T-cell (primary cell): ENCODE results near the gene NT5C1A. TPM values are rescaled to one million over a fixed set of nuclear protein-coding genes. Genes with fewer than 3 reads are reported as not detected.

Source experiments
- ATAC-seq, 4 experiments: fragments of 200-7000 bp in 3 of 4; fragments of 150-1000 bp in 1 of 4; cut with Tn5 transposase; replicated peaks in 1 of 4; 1 replicate in 3 of 4; 2 replicates in 1 of 4; pipeline ENCODE4 v1.10.0; 2021; ENCODE audit warnings: moderate library complexity in 3 of 4, mild to moderate bottlenecking in 2 of 4, moderate number of reproducible peaks in 1 of 4
- CTCF ChIA-PET, 2 donors: fragments of 300-600 bp; sonication (Branson Sonifier 250); formaldehyde crosslinking; loops; one replicate each; lab custom pipeline; 2022; ENCODE audit warnings: antibody characterized with exemption in 2 of 2; lab: Charles Lee
- POLR2A ChIA-PET, 2 donors: fragments of 300-600 bp; sonication (Branson Sonifier 250); formaldehyde crosslinking; loops; one replicate each; lab custom pipeline; 2022; ENCODE audit warnings: antibody characterized with exemption in 2 of 2; lab: Charles Lee
- DNase-seq, 35 experiments: peaks; one replicate each; pipeline versions ENCODE4 v3.0.0 to v3.0.0-alpha.2; 2013 to 2023
- H3K27ac ChIP-seq: one replicate; pipeline ENCODE4 v1.5.1; 2013; ENCODE audit warnings: low read length
- H3K27me3 ChIP-seq, 2 experiments: replicated peaks in 1 of 2; 1 replicate in 1 of 2; 2 replicates in 1 of 2; pipeline versions ENCODE4 v1.6.1 to v1.7.0; 2013; ENCODE audit warnings: low read length in 1 of 2, mixed read lengths in 1 of 2; ENCODE audit not compliant: control insufficient read depth in 2 of 2, insufficient read depth in 2 of 2; ENCODE audit errors: extremely low read depth in 1 of 2
- H3K36me3 ChIP-seq, 2 donors: 1 replicate in 1 of 2; 2 replicates in 1 of 2; pipeline versions ENCODE4 v1.6.1 to v1.7.0; 2013; ENCODE audit warnings: low read length in 1 of 2; ENCODE audit not compliant: control insufficient read depth in 2 of 2, insufficient read depth in 1 of 2; ENCODE audit errors: extremely low read depth in 1 of 2
- H3K4me1 ChIP-seq, 2 experiments: 1 replicate in 1 of 2; 2 replicates in 1 of 2; pipeline versions ENCODE4 v1.6.1 to v1.7.0; 2013; ENCODE audit warnings: low read length in 2 of 2, mixed read lengths in 1 of 2; ENCODE audit not compliant: insufficient read depth in 2 of 2, control insufficient read depth in 1 of 2; ENCODE audit errors: extremely low read depth in 1 of 2
- H3K4me3 ChIP-seq, 2 donors: 1 replicate in 1 of 2; 2 replicates in 1 of 2; pipeline versions ENCODE4 v1.5.1 to v1.7.0; 2013; ENCODE audit warnings: mild to moderate bottlenecking in 2 of 2, low read length in 1 of 2, moderate library complexity in 1 of 2; ENCODE audit not compliant: control insufficient read depth in 1 of 2; ENCODE audit errors: extremely low read depth in 1 of 2
- H3K9me3 ChIP-seq: 2 replicates; pipeline ENCODE4 v1.7.0; 2013
- H3K27ac Mint-ChIP-seq, 2 donors: one replicate each; pipeline ENCODE4 v1.8.0; 2020 to 2021; ENCODE audit warnings: mild to moderate bottlenecking in 2 of 2, mixed read lengths in 2 of 2
- H3K27me3 Mint-ChIP-seq, 2 donors: one replicate each; pipeline ENCODE4 v1.8.0; 2021 to 2022; ENCODE audit warnings: mixed read lengths in 2 of 2
- H3K36me3 Mint-ChIP-seq: one replicate; pipeline ENCODE4 v1.8.0; 2021; ENCODE audit warnings: mixed read lengths
- H3K4me1 Mint-ChIP-seq, 3 donors: one replicate each; pipeline ENCODE4 v1.8.0; 2020 to 2022; ENCODE audit warnings: mixed read lengths in 3 of 3, mild to moderate bottlenecking in 1 of 3
- H3K4me3 Mint-ChIP-seq, 3 donors: one replicate each; pipeline ENCODE4 v1.8.0; 2020 to 2022; ENCODE audit warnings: mild to moderate bottlenecking in 3 of 3, mixed read lengths in 3 of 3, moderate library complexity in 3 of 3
- H3K9me3 Mint-ChIP-seq, 3 donors: one replicate each; pipeline ENCODE4 v1.8.0; 2020 to 2022; ENCODE audit warnings: mixed read lengths in 3 of 3
- WGBS: methylation state at CpG from one replicate; pipeline ENCODE4 v1.1.5; 2013; ENCODE audit warnings: missing lambda C conversion rate; ENCODE audit not compliant: insufficient coverage; 5-methylcytosine and 5-hydroxymethylcytosine counted together
- total RNA-seq, 35 experiments: library from RNA in 6 of 35; stranded (reverse) in 6 of 35; fragments of 120-200 nt in 1 of 35; gene quantifications; one replicate each; pipeline versions ENCODE4 v1.2.1 to v1.2.4 and lab custom pipeline; 2013 to 2026

Gene NT5C1A
- total RNA-seq, 5 donors from 2014 or later (not counting 1 experiment from before 2014, with no cell fraction given): 0.22 to 1.3 (median 0.42) TPM; not detected in 1

- CTCF ChIA-PET: interaction anchor here in 1 of 2 donors (0.5 kb wide), 1 partner anchor 481 kb away, joined by 3 read pairs; no protein-coding TSS in a partner anchor
- POLR2A ChIA-PET: no interaction called here
- no peak overlapping the region for H3K4me3 Mint-ChIP-seq
- WGBS: 78% methylated on average over 2 of the region's 3 CpGs
- Histone ChIP-seq H3K27me3 (peaks cover 9 to 67% of the 10 kb centered on the region in 2 experiments), H3K4me3 (no peak overlapping the region), H3K36me3 (no peaks in the 10 kb centered on the region), H3K9me3 (no peaks in the 10 kb centered on the region), H3K27ac (no peak overlapping the region), H3K4me1 (peaks cover 0 to 47% of the 10 kb centered on the region in 2 experiments)
- H3K4me1 Mint-ChIP-seq: peaks cover 45 to 54% (median 46%) of the 10 kb centered on the region in 3 donors
- no peak for ATAC-seq
- DNase-seq: no peak
- H3K27ac Mint-ChIP-seq: peak overlapping the region in 1 of 2 donors; percentile 41
- H3K9me3 Mint-ChIP-seq: no peaks in the 10 kb centered on the region
- H3K27me3 Mint-ChIP-seq: peaks cover 9 to 10% of the 10 kb centered on the region in 2 donors
- H3K36me3 Mint-ChIP-seq: peaks cover 10% of the 10 kb centered on the region
Observed at GRCh38 chr1:39688706-39689105, 16.8 kb upstream of the NT5C1A start.

GRCh38 chr1:39687243-39687642 lies 15.3 kb upstream of the NT5C1A start:
- WGBS: 80% methylated on average over 1 of the region's 2 CpGs
- Histone ChIP-seq H3K9me3 (no peaks in the 10 kb centered on the region), H3K4me1 (peaks cover 0 to 50% of the 10 kb centered on the region in 2 experiments), H3K36me3 (no peaks in the 10 kb centered on the region), H3K4me3 (no peak overlapping the region), H3K27me3 (peaks cover 11 to 63% of the 10 kb centered on the region in 2 experiments), H3K27ac (no peak overlapping the region)
- no peak for ATAC-seq
- Mint-ChIP-seq H3K9me3 (no peaks in the 10 kb centered on the region), H3K4me1 (peaks cover 43 to 54% (median 50%) of the 10 kb centered on the region in 3 donors), H3K36me3 (peaks cover 18% of the 10 kb centered on the region), H3K27me3 (peaks cover 9 to 11% of the 10 kb centered on the region in 2 donors), H3K27ac (no peak overlapping the region), H3K4me3 (no peak overlapping the region)
- CTCF ChIA-PET: no interaction called here
- no peak for DNase-seq
- POLR2A ChIA-PET: no interaction called here

- H3K4me3 ChIP-seq: no peak overlapping the region
- no peaks in the 10 kb centered on the region for H3K9me3 ChIP-seq
- no peaks in the 10 kb centered on the region for H3K36me3 ChIP-seq
- peaks cover 11 to 45% of the 10 kb centered on the region in 2 experiments for H3K27me3 ChIP-seq
- ChIA-PET POLR2A (interaction anchor here in 1 of 2 donors (0.6 to 0.7 kb wide), 2 partner anchors 18 to 1511 kb away, joined by 3 to 4 read pairs; no protein-coding TSS in a partner anchor), CTCF (no interaction called here)
- Mint-ChIP-seq H3K36me3 (peaks cover 33% of the 10 kb centered on the region), H3K27me3 (peaks cover 9% of the 10 kb centered on the region in 2 donors), H3K9me3 (no peaks in the 10 kb centered on the region), H3K4me3 (peak overlapping the region; percentile 34 to 65 (median 52)), H3K4me1 (peaks cover 48 to 58% (median 57%) of the 10 kb centered on the region in 3 donors), H3K27ac (peak overlapping the region; percentile 77 to 82)
- ATAC-seq (no peak), DNase-seq (no peak)
- 67% methylated on average over 1 of the region's 3 CpGs for WGBS
- H3K4me1 ChIP-seq: peaks cover 0 to 41% of the 10 kb centered on the region in 2 experiments
- no peak overlapping the region for H3K27ac ChIP-seq
Observed at GRCh38 chr1:39685071-39685470, 13.2 kb upstream of the NT5C1A start.

GRCh38 chr1:39684313-39684664 lies 12.4 kb upstream of the NT5C1A start:
- no peak overlapping the region for H3K27ac ChIP-seq
- Mint-ChIP-seq H3K9me3 (no peaks in the 10 kb centered on the region), H3K36me3 (peaks cover 39% of the 10 kb centered on the region), H3K4me1 (peaks cover 41 to 50% (median 49%) of the 10 kb centered on the region in 3 donors), H3K27ac (peak overlapping the region in 1 of 2 donors; percentile 77), H3K4me3 (peak overlapping the region; percentile 34 to 65 (median 52)), H3K27me3 (peaks cover 8 to 9% of the 10 kb centered on the region in 2 donors)
- no peak overlapping the region for H3K4me3 ChIP-seq
- no peak for DNase-seq
- ATAC-seq: peak in 1 of 4 experiments; percentile 18
- no peaks in the 10 kb centered on the region for H3K9me3 ChIP-seq
- H3K36me3 ChIP-seq: no peaks in the 10 kb centered on the region
- POLR2A ChIA-PET: no interaction called here
- peaks cover 9 to 37% of the 10 kb centered on the region in 2 experiments for H3K27me3 ChIP-seq
- CTCF ChIA-PET: no interaction called here
- 46% methylated on average over 12 of the region's 13 CpGs for WGBS
- peaks cover 0 to 33% of the 10 kb centered on the region in 2 experiments for H3K4me1 ChIP-seq

GRCh38 chr1:39683591-39684312 lies 11.8 kb upstream of the NT5C1A start:
- Histone ChIP-seq H3K36me3 (no peaks in the 10 kb centered on the region), H3K4me3 (peak overlapping the region in 1 of 2 donors; percentile 23), H3K9me3 (no peaks in the 10 kb centered on the region), H3K4me1 (peaks cover 0 to 31% of the 10 kb centered on the region in 2 experiments), H3K27ac (no peak overlapping the region), H3K27me3 (peaks cover 7 to 33% of the 10 kb centered on the region in 2 experiments)
- peaks cover 37 to 45% (median 44%) of the 10 kb centered on the region in 3 donors for H3K4me1 Mint-ChIP-seq
- ATAC-seq (peak; percentile 72 to 77 (median 74)), DNase-seq (peak in 34 of 35 experiments; percentile 28 to 72 (median 55))
- peak overlapping the region; percentile 52 to 55 for H3K27ac Mint-ChIP-seq
- 29% methylated on average over 34 of the region's 62 CpGs for WGBS
- peaks cover 8 to 9% of the 10 kb centered on the region in 2 donors for H3K27me3 Mint-ChIP-seq
- peak overlapping the region; percentile 49 to 65 (median 53) for H3K4me3 Mint-ChIP-seq
- ChIA-PET POLR2A (interaction anchor here in 1 of 2 donors (0.7 kb wide), 1 partner anchor 8 kb away, joined by 3 read pairs; no protein-coding TSS in a partner anchor), CTCF (no interaction called here)
- peaks cover 40% of the 10 kb centered on the region for H3K36me3 Mint-ChIP-seq
- no peaks in the 10 kb centered on the region for H3K9me3 Mint-ChIP-seq

GRCh38 chr1:39681999-39682398 lies 10.1 kb upstream of the NT5C1A start:
- ATAC-seq: no peak
- peaks cover 5 to 18% of the 10 kb centered on the region in 2 experiments for H3K27me3 ChIP-seq
- H3K4me3 Mint-ChIP-seq: peak overlapping the region in 1 of 3 donors; percentile 41
- no peak for DNase-seq
- H3K36me3 Mint-ChIP-seq: peaks cover 34% of the 10 kb centered on the region
- peaks cover 8 to 9% of the 10 kb centered on the region in 2 donors for H3K27me3 Mint-ChIP-seq
- POLR2A ChIA-PET: interaction anchor here in 1 of 2 donors (1.2 kb wide), 1 partner anchor 9 kb away, joined by 5 read pairs; the partner anchor contains the start of gene HPCAL4
- peaks cover 0 to 31% of the 10 kb centered on the region in 2 experiments for H3K4me1 ChIP-seq
- no peaks in the 10 kb centered on the region for H3K9me3 ChIP-seq
- CTCF ChIA-PET: interaction anchor here (1.2 to 1.4 kb wide), 3 partner anchors 24 to 76 kb away, joined by 3 to 5 read pairs (median 4); no protein-coding TSS in a partner anchor
- no peaks in the 10 kb centered on the region for H3K36me3 ChIP-seq
- no peaks in the 10 kb centered on the region for H3K9me3 Mint-ChIP-seq
- no CpG with 5 or more reads among the region's 1 CpG for whole genome bisulfite sequencing
- H3K4me1 Mint-ChIP-seq: peaks cover 31 to 37% (median 36%) of the 10 kb centered on the region in 3 donors
- H3K27ac Mint-ChIP-seq: peak overlapping the region; percentile 9 to 28
- H3K4me3 ChIP-seq: no peak overlapping the region
- no peak overlapping the region for H3K27ac ChIP-seq
